Inferior parietal cortex (tissue), 1 donor: ENCODE data around the gene LIN7B.
"Not testable (repeated sequence)": the region's sequence is repeated elsewhere in the genome, so short reads cannot be mapped to it uniquely, and the experiment has no call there.

Experiments
- DNase-seq: peaks from one replicate; pipeline ENCODE4 v3.0.0-alpha.2; 2016; ENCODE audit errors: extremely low spot score

The LIN7B gene

DNA sequence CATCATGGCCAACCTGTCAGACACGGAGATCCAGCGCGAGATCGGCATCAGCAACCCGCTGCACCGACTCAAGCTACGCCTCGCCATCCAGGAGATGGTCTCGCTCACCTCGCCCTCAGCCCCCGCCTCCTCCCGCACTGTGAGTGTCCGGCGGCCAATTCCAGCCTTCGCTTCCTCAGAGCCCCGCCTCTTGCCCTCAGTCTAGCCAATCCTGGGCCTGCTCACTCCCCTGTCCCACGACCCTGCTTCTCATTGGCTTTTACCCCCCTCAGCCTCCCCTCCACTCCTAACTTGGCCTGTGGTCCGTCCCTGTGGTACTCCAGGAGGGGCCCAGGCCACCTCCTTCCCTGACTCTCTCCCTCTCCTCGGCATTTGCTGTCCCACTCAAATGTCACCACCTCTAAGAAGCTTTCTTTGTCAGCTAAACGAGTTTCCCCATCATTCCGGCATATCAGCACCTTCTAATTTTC, 28.7 kb downstream of the LIN7B start:
- DNase-seq = peak; percentile 83

- peak; percentile 67 for DNase-seq
Measured at GRCh38 chr19:49145573-49146407, 31.6 kb downstream of the LIN7B start.

- DNase-seq = not testable (repeated sequence)
Measured at GRCh38 chr19:49146408-49146770, 32.2 kb downstream of the LIN7B start.

DNA sequence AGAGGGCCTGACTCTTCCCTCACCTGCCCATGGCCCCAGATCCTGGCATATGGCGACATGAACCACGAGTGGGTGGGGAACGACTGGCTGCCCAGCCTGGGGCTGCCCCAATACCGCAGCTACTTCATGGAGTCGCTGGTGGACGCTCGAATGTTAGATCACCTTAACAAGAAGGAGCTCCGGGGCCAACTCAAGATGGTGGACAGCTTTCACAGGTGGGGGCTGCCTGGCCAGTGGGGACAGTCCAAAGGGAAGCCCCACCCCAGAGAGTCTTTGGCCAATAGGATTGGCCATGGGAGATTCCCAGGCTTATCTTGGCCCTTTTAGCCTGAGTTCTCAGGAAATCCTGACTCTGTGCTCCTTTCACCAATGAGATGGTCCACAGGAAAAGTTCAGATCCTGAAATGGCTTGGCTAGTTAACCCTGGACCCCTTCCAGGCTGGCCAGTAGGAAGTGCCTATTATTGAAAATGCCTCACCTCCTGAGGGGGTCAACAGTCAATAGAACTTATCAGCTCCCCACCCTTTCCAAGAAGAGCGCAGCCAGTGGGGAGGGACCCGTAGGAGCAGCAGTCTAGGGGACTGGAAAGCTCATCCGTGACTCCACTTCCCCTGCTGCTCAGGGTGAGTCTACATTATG, 34.0 kb downstream of the LIN7B start:
- DNase-seq = no peak

DNA sequence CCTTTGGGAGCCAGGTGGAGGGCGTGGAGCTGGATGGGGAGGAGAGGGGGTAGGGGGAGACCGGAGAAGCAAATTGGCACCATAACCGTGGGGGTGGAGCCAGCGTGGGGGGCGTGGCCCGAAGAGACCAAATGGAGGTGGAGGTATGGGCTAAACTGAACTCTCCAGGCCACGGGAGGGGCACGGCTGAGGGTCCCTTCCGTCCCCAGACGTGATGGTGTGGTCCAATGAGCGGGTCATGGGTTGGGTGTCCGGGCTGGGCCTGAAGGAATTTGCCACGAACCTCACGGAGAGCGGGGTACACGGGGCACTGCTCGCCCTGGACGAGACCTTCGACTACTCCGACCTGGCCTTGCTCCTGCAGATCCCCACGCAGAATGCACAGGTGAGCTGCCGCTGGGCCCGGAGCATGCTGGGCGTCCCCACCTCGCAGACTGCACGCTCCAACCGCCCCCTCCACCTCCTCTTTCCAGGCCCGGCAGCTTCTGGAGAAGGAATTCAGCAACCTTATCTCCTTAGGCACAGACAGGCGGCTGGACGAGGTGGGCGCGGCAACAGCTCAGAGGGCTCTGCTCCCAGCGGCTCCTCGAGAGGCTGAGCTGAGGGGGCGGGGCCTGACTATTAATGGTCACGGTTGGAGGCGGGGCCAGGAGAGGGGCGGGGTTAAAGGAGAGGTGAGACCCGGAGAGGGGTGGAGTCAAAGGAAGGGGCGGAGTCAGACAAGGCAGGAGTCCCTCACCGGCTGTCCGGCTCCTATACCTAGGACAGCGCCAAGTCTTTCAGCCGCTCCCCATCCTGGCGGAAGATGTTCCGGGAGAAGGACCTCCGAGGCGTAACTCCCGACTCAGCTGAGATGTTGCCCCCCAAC, 34.8 kb downstream of the LIN7B start:
- peak; percentile 69 for DNase-seq

DNA sequence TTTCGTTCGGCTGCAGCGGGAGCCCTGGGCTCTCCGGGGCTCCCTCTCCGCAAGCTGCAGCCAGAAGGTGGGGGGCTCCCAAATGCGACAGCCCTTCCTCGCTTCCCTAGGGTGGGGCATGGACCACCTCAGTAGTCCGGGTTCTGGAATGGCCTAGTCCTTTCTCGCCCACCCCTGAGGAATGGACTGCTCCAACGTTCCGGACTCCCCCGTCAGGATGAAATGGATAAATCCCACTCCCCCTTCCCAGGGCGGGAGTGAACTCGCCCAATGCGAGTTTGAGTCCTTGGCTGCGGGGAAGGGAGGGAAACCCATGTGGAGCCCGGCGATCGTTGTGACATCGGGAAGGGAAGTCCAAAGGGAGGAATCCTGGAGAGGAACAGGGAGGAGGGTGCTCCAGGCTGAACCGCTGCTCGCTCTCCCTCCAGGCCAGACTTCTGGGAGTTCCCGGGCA, 35.5 kb downstream of the LIN7B start:
- peak; percentile 86 for DNase-seq

- DNase-seq = peak; percentile 71
Measured at GRCh38 chr19:49150106-49150943, 36.2 kb downstream of the LIN7B start.

DNA sequence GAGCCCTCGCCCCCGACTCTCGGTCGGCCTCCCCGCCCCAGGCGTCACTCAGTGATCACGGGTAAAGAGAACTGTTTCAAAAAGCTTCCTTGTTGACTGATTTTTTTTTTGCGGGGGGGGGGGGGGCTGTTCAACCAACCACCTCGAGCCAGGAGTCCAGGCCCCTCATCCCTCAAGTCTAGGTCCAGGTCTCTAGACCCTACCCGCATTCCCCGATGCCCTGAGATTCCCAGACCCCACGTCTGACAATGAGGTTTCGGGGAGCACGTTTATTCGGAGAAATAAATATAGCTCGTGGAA, 36.7 kb downstream of the LIN7B start:
- DNase-seq = no peak

DNA sequence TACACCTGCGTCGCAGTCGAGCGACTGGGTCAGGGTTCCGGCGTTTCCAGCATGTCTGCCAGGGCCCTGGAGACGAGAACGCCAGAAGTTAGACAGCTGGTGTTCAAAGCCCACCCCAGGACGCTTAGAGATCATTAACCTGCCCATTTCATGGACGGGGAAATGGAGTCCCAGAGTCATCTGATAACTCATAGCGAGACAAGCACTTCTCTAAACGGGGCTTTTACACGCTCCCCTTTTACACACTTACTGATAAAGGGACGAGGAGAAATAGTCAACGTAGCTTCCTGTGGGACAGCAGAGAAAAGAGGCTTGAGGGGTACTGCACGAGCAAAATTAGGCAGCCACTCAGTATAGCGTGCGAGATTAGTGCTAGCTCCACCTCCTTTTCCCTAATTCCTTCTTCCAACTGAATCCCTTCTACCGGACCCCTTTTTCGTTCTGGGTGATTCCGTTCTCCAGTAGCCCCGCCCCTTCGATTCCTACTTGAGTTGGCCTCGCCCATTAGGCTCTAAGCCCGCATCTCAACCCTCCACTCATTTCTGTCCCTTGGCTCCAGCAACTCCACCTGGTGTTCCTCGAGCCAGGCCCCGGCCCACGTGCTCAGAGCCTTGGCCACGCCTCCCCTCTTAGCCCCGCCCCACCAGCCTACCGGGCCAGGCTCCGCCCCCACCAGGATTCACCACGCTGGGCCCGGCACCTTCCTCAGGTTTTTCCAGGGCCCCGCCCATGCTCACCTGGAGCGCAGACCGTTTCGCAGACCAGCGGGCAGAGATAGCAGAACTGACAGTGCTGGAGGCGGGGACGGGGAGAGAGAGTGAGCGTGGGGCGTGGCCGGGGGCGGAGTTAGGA, 37.3 kb downstream of the LIN7B start:
- DNase-seq = peak; percentile 44

GRCh38 chr19:49152119-49152550, 38.0 kb downstream of the LIN7B start:
- no peak for DNase-seq

DNA sequence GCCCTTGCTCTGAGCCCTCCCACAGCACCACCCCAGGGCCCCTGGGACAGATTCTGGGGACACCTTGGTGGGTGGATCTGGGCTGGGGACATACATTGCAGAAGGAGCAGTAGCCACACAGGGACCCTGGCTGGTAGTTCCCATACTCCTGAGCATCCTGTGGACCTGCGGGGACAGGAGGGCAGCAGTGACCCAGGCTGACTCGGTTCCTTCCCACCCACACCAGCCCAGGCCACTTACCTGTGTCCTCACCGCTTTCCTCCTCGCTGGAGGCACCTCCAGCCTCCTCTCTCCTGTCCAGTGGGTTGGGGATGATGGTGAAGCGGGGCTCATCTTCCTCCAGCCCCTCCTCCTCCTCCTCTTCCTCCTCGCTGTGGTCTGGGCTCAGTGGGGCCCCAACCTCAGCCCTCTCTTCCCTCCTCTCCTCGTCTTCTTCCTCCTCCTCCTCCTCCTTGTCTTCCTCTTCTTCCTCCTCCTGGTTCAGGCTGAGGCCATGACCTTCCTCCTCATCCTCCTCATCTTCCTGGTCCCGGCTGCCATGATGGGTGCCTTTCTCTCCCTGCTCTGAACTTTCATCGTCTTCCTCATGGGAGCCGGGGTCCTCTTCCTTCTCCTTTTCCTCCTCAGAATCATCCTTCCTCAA, 39.1 kb downstream of the LIN7B start:
- no peak for DNase-seq

DNA sequence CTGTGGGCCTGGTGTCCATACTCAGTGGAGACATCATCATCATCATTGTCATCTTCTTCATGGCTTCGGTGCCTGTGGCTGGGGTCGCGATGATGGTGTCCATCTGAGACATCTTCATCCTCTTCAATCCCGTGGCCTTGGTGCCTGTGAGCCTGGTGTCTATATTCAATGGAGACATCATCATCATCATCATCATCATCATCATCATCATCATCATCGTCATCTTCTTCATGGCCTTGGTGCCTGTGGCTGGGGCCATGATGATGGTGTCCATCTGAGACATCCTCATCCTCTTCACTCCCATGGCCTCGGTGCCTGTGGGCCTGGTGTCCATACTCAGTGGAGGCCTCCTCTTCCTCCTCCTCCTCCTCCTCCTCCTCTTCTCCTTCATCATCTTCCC, 40.1 kb downstream of the LIN7B start:
- no peak for DNase-seq

DNA sequence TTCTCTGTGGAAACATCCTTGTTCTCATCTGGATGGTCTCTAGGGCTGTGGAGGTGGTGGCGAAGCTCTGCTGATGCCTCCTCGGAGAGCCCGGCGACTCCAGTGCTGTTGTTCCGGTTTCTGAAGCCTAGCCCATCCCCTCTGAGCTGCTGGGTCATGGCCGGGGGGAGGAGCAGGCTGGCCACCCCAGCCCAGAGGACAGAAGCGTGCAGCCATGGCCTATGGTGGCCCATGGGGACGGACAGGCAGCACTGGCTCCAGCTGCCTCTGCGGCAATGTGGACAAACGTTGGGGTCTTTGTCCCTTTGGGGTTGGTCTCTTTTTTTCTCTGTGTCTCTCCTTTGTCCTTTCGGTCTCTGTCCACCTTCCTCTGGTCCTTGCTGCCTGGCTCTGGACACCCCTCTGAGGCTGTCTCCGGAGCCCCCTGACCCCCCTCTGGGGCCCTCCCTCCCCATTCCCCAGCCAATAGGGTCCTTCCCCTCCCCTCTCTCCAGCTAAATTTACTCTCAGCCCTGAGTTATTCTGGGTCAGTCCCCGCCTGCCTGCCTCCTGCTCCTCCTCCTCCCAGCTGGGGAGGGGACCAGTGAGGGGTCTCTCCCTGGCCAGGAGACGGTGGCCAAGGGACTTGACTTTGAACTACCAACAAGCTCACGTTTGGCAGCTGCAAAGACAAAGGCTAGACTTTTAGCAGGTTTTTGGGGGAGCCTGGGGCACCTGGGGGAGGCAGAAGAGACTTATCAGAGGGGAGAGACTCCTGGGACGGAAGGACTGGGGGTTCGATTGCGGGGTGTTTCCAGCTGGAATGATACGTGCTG, 41.0 kb downstream of the LIN7B start, which contains the start of gene HRC:
HRC (minus strand) TSS at position 392 of the 815 bp plus-strand sequence; CDS start at position 233, 159 bp downstream.
- DNase-seq = no peak

- no peak for DNase-seq
Measured at GRCh38 chr19:49155820-49156346, 41.7 kb downstream of the LIN7B start.

- DNase-seq = peak; percentile 59
Measured at GRCh38 chr19:49157445-49158224, 43.5 kb downstream of the LIN7B start, which contains the start of gene TRPM4. TRPM4 (plus strand) TSS chr19:49157792; CDS start chr19:49157867, 75 bp downstream.

GRCh38 chr19:49160450-49161189, 46.5 kb downstream of the LIN7B start:
- DNase-seq = no peak

DNA sequence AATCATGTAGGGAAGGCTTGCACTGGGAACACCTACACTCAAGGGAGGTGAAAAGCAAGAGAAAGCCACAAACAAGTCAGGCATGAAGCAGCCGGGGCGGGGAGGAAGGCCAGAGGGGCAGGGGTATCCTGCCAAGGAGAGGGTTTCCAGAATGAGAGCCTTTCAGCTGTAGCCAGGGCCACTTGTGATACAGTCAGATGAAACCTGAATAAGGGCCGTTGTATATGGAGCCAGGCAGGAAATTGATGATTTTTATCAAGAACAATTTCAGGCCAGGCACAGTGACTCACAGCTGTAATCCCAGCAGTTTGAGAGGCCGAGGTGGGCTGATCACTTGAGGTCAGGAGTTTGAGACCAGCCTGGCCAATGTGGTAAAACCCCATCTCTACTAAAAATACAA, 47.8 kb downstream of the LIN7B start:
- DNase-seq = no peak
